Large intestine (tissue), 3 donors: ENCODE results near the gene RIMS1. TPM values are rescaled to one million over a fixed set of nuclear protein-coding genes. Genes with fewer than 3 reads are reported as not detected.

Experiments used
- DNase-seq, 2 donors: peaks; one replicate each; pipeline versions ENCODE4 v3.0.0 to v3.0.0-alpha.2; 2013
- H3K27ac ChIP-seq: one replicate; pipeline ENCODE4 v1.5.1; 2013; ENCODE audit warnings: low read length
- H3K27me3 ChIP-seq: 2 replicates; pipeline ENCODE4 v1.6.1; 2013; ENCODE audit warnings: low read length; ENCODE audit not compliant: control insufficient read depth, insufficient read depth
- H3K36me3 ChIP-seq: 2 replicates; pipeline ENCODE4 v1.6.1; 2013; ENCODE audit warnings: low read length; ENCODE audit not compliant: control insufficient read depth, insufficient read depth
- H3K4me1 ChIP-seq: one replicate; pipeline ENCODE4 v1.6.1; 2013; ENCODE audit warnings: low read length; ENCODE audit not compliant: control insufficient read depth, insufficient read depth
- H3K4me3 ChIP-seq: one replicate; pipeline ENCODE4 v1.5.1; 2013; ENCODE audit warnings: low read length
- H3K9me3 ChIP-seq: one replicate; pipeline ENCODE4 v1.6.1; 2013; ENCODE audit warnings: mild to moderate bottlenecking, low read depth, low read length, moderate library complexity; ENCODE audit not compliant: control insufficient read depth
- WGBS: methylation state at CpG from one replicate; pipeline ENCODE4 v1.1.5; 2013; ENCODE audit warnings: low lambda C conversion rate; ENCODE audit not compliant: insufficient coverage; 5-methylcytosine and 5-hydroxymethylcytosine counted together
- polyA plus RNA-seq: library from polyadenylated mRNA; unstranded; fragments of 120-200 nt; gene quantifications from one replicate; pipeline ENCODE4 v1.2.1, GENCODE V29; 2013

The RIMS1 gene
- polyA plus RNA-seq, 1 donor, result 4.2 TPM

GRCh38 chr6:72035966-72036365, 149.6 kb downstream of the RIMS1 start:
- no peaks in the 10 kb centered on the region for H3K4me1 ChIP-seq
- no peaks in the 10 kb centered on the region for H3K36me3 ChIP-seq
- no peak overlapping the region for H3K4me3 ChIP-seq
- H3K9me3 ChIP-seq, result no peaks in the 10 kb centered on the region
- no peaks in the 10 kb centered on the region for H3K27me3 ChIP-seq
- 100% methylated on average over 1 of the region's 1 CpG for WGBS
- H3K27ac ChIP-seq, result no peak overlapping the region
- DNase-seq, result no peak

- no peak for DNase-seq
- Histone ChIP-seq H3K9me3 (no peaks in the 10 kb centered on the region), H3K4me3 (no peak overlapping the region), H3K4me1 (no peaks in the 10 kb centered on the region), H3K27me3 (no peaks in the 10 kb centered on the region), H3K36me3 (no peaks in the 10 kb centered on the region), H3K27ac (no peak overlapping the region)
- 100% methylated on average over 3 of the region's 4 CpGs for WGBS
These were observed 150.7 kb downstream of the RIMS1 start for GRCh38 chr6:72037006-72037405.

GRCh38 chr6:72040111-72040510, 153.8 kb downstream of the RIMS1 start:
- no peak for DNase-seq
- H3K9me3 ChIP-seq, result no peaks in the 10 kb centered on the region
- H3K4me1 ChIP-seq, result no peaks in the 10 kb centered on the region
- no peaks in the 10 kb centered on the region for H3K36me3 ChIP-seq
- H3K27ac ChIP-seq, result no peak overlapping the region
- no peak overlapping the region for H3K4me3 ChIP-seq
- H3K27me3 ChIP-seq, result no peaks in the 10 kb centered on the region

GRCh38 chr6:72042088-72042487, 155.7 kb downstream of the RIMS1 start:
- no peak overlapping the region for H3K4me3 ChIP-seq
- no peaks in the 10 kb centered on the region for H3K9me3 ChIP-seq
- H3K27me3 ChIP-seq, result no peaks in the 10 kb centered on the region
- H3K36me3 ChIP-seq, result no peaks in the 10 kb centered on the region
- no peaks in the 10 kb centered on the region for H3K4me1 ChIP-seq
- no peak for DNase-seq
- no peak overlapping the region for H3K27ac ChIP-seq
- 88% methylated on average over 1 of the region's 2 CpGs for WGBS

DNA sequence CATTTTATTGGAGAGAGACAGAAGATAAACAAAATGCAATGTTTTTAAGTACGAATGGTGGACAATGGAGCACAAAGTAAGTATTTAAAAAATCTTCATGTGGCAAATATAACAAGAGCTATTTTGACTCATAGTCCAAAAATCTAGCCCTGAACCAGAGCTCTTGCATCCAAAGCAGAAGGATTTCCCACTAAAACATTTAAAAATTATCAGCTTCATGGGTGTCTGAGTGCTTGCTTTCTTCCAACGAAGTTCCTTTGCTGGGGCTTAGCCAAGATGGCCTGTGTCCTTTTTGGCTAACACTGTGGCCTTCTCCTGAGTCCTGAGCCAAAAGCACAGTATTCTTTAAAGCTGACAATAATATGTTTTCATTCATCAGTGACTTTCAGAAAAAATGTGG, 161.7 kb downstream of the RIMS1 start:
- Histone ChIP-seq H3K9me3 (no peaks in the 10 kb centered on the region), H3K36me3 (no peaks in the 10 kb centered on the region), H3K4me1 (no peaks in the 10 kb centered on the region), H3K27ac (no peak overlapping the region), H3K4me3 (no peak overlapping the region), H3K27me3 (no peaks in the 10 kb centered on the region)
- no peak for DNase-seq
- WGBS, result 83% methylated on average over 1 of the region's 2 CpGs

- Histone ChIP-seq H3K9me3 (no peaks in the 10 kb centered on the region), H3K4me1 (no peaks in the 10 kb centered on the region), H3K4me3 (no peak overlapping the region), H3K27me3 (no peaks in the 10 kb centered on the region), H3K36me3 (no peaks in the 10 kb centered on the region), H3K27ac (no peak overlapping the region)
- 89% methylated on average over 3 of the region's 3 CpGs for WGBS
- DNase-seq, result no peak
These were observed 163.0 kb downstream of the RIMS1 start for GRCh38 chr6:72049376-72049775.

GRCh38 chr6:72061286-72061685, 174.9 kb downstream of the RIMS1 start:
- Histone ChIP-seq H3K9me3 (no peaks in the 10 kb centered on the region), H3K27me3 (no peaks in the 10 kb centered on the region), H3K4me3 (no peak overlapping the region), H3K36me3 (no peaks in the 10 kb centered on the region), H3K27ac (no peak overlapping the region), H3K4me1 (no peaks in the 10 kb centered on the region)
- DNase-seq, result no peak
- no CpG with 5 or more reads among the region's 6 CpGs for WGBS

DNA sequence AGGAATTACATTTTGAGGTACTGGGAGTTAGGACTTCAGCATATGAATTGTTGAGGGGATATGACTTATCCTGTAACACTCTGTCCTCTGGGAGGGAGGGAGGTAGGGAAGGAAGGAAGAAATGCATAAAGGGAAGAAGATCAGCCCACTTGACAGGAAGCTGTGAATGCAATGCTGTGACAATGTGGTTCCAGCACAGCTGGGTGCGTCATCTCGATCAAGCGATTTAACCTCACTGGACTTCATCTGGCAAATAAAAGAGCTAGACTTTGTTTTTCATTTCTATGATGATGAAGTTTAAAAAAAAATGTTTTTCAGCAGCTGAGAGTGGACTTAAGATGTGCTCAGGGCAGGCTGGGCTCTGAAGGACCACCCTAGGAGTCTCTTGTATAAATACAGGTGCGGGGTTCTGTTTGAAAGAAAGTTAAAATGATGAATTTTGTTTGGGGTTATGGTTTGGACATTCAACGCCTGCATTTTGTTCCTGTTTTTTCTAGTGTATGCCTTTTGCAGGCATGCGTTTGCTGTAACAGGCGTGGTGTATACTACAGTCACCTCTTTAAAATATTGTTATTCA, 178.1 kb downstream of the RIMS1 start:
- no peaks in the 10 kb centered on the region for H3K4me1 ChIP-seq
- H3K9me3 ChIP-seq, result no peaks in the 10 kb centered on the region
- no peaks in the 10 kb centered on the region for H3K27me3 ChIP-seq
- DNase-seq, result peak; percentile 4 to 18
- no peak overlapping the region for H3K27ac ChIP-seq
- no peaks in the 10 kb centered on the region for H3K36me3 ChIP-seq
- no peak overlapping the region for H3K4me3 ChIP-seq
- 69% methylated on average over 3 of the region's 7 CpGs for WGBS

- no peaks in the 10 kb centered on the region for H3K27me3 ChIP-seq
- no peaks in the 10 kb centered on the region for H3K4me1 ChIP-seq
- H3K36me3 ChIP-seq, result no peaks in the 10 kb centered on the region
- H3K9me3 ChIP-seq, result no peaks in the 10 kb centered on the region
- H3K27ac ChIP-seq, result no peak overlapping the region
- DNase-seq, result no peak
- no peak overlapping the region for H3K4me3 ChIP-seq
- 80% methylated on average over 1 of the region's 1 CpG for WGBS
These were observed 191.7 kb downstream of the RIMS1 start for GRCh38 chr6:72078096-72078495.

DNA sequence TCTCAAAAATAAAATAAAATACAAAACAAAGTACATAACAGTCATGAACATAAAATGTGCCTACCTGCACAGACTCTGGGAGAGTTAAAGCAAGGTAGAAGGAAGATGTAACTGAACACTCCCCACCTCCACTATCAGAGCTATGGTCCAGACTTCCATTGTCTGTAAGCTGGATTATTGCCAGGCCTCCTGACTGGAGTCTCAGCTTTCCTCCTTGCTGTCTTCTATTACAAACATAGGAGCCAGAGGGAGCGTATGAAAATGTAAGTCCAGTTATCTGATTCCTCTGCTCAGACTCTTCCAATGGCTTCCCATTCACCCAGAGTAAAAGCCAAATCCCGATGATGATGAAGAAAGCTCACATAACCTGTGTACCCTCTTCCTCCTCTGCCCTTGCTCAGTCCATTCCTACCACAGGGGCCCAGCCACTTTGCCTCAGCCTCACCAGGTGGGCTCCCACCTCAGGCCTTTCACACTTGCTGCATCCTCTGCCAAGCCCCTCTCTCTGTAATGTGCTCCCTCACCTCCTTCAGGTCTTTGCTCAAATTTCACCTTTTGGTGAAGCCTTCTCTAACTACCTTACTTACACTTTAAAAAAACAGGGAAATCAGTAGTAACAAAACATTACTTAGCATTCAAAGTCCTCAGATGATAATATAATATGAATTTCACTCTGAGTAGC, 194.1 kb downstream of the RIMS1 start:
- H3K9me3 ChIP-seq, result no peaks in the 10 kb centered on the region
- H3K4me1 ChIP-seq, result no peaks in the 10 kb centered on the region
- WGBS, result no CpG with 5 or more reads among the region's 2 CpGs
- H3K4me3 ChIP-seq, result no peak overlapping the region
- no peak overlapping the region for H3K27ac ChIP-seq
- no peak for DNase-seq
- no peaks in the 10 kb centered on the region for H3K36me3 ChIP-seq
- no peaks in the 10 kb centered on the region for H3K27me3 ChIP-seq

DNA sequence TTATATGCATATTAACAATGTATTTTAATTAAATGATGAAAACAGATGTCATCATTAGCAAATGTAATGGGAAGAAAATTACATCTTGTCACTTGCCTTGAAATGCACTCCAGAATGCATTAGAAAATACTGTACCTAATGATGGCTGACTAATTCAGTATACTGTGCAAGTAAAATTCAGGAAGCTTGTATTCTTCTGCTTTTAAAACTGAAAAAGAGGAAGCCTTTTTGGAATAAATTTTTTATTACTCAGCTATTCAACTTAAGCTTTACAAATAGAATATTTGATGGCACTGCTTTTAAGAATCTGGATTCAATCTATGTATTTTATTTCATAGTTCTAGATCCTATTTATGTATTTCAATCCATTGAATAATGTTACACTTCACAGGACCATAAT, 195.5 kb downstream of the RIMS1 start:
- no peaks in the 10 kb centered on the region for H3K9me3 ChIP-seq
- no peaks in the 10 kb centered on the region for H3K27me3 ChIP-seq
- H3K4me1 ChIP-seq, result no peaks in the 10 kb centered on the region
- no peaks in the 10 kb centered on the region for H3K36me3 ChIP-seq
- no peak for DNase-seq
- H3K27ac ChIP-seq, result no peak overlapping the region
- H3K4me3 ChIP-seq, result no peak overlapping the region
